Activated naive CD4-positive, alpha-beta T cell treated with anti-CD3 and anti-CD28 coated beads, Interleukin-2, amount 10 ng/mL, durations not matched to agents 7 days and 5 days (primary cell): Measurements from ENCODE around the gene PPM1J.

Source experiments
- CTCF ChIA-PET: fragments of 350-600 bp; sonication (Branson Sonifier 250); formaldehyde crosslinking; loops from one replicate; lab custom pipeline; 2021; ENCODE audit warnings: antibody characterized with exemption; lab: Charles Lee
- DNase-seq: peaks from one replicate; pipeline ENCODE4 v3.0.0-alpha.2; 2020
- H3K27ac Mint-ChIP-seq: one replicate; pipeline ENCODE4 v1.8.0; 2021; ENCODE audit warnings: mild to moderate bottlenecking, moderate library complexity, mixed read lengths
- H3K27me3 Mint-ChIP-seq: one replicate; pipeline ENCODE4 v1.8.0; 2021; ENCODE audit warnings: mild to moderate bottlenecking, mixed read lengths
- H3K36me3 Mint-ChIP-seq: one replicate; pipeline ENCODE4 v1.8.0; 2021; ENCODE audit warnings: mixed read lengths
- H3K4me1 Mint-ChIP-seq: one replicate; pipeline ENCODE4 v1.8.0; 2021; ENCODE audit warnings: mixed read lengths
- H3K4me3 Mint-ChIP-seq: one replicate; pipeline ENCODE4 v1.8.0; 2021; ENCODE audit warnings: mild to moderate bottlenecking, moderate library complexity, mixed read lengths
- H3K9me3 Mint-ChIP-seq: one replicate; pipeline ENCODE4 v1.8.0; 2021; ENCODE audit warnings: mixed read lengths

Gene PPM1J

GRCh38 chr1:112706505-112707220, 8.5 kb downstream of the PPM1J start, which contains the start of gene RHOC:
TSS of gene RHOC (minus strand) at chr1:112707127. CDS start at chr1:112703799, 3,328 bp downstream.
- Mint-ChIP-seq H3K27me3 (peaks cover 45% of the 10 kb centered on the region), H3K4me1 (peaks cover 49% of the 10 kb centered on the region), H3K36me3 (peaks cover 5% of the 10 kb centered on the region), H3K27ac (no peak within 1 kb of the TSS), H3K9me3 (no peaks in the 10 kb centered on the region), H3K4me3 (peak within 1 kb of the TSS; percentile 81)
- DNase-seq, result peak; percentile 68
- CTCF ChIA-PET, result interaction anchor here (1.3 to 5.9 kb wide), 4 partner anchors 10 to 316 kb away, joined by 4 to 49 read pairs (median 8); partner anchors contain the start of gene MOV10

GRCh38 chr1:112704934-112705627, 10.1 kb downstream of the PPM1J start:
- DNase-seq, result peak; percentile 79
- peak overlapping the region; percentile 88 for H3K27ac Mint-ChIP-seq
- no peaks in the 10 kb centered on the region for H3K9me3 Mint-ChIP-seq
- H3K36me3 Mint-ChIP-seq, result peaks cover 7% of the 10 kb centered on the region
- CTCF ChIA-PET, result interaction anchor here (0.7 to 3.7 kb wide), 5 partner anchors 10 to 314 kb away, joined by 3 to 12 read pairs (median 4); partner anchors contain the start of genes MOV10 and PPM1J
- H3K27me3 Mint-ChIP-seq, result peaks cover 30% of the 10 kb centered on the region
- peak overlapping the region; percentile 66 for H3K4me3 Mint-ChIP-seq
- H3K4me1 Mint-ChIP-seq, result peaks cover 65% of the 10 kb centered on the region

GRCh38 chr1:112704391-112704933, 10.7 kb downstream of the PPM1J start:
- no peak for DNase-seq
- Mint-ChIP-seq H3K36me3 (peaks cover 8% of the 10 kb centered on the region), H3K27me3 (peaks cover 24% of the 10 kb centered on the region), H3K9me3 (no peaks in the 10 kb centered on the region), H3K4me1 (peaks cover 69% of the 10 kb centered on the region), H3K4me3 (peak overlapping the region; percentile 66), H3K27ac (peak overlapping the region; percentile 88)
- CTCF ChIA-PET, result interaction anchor here (0.7 to 3.7 kb wide), 5 partner anchors 11 to 313 kb away, joined by 3 to 12 read pairs (median 5); partner anchors contain the start of genes MOV10 and PPM1J

GRCh38 chr1:112703706-112704105, 11.4 kb downstream of the PPM1J start:
- Mint-ChIP-seq H3K4me1 (peaks cover 69% of the 10 kb centered on the region), H3K9me3 (no peaks in the 10 kb centered on the region), H3K36me3 (peaks cover 14% of the 10 kb centered on the region), H3K27me3 (peaks cover 16% of the 10 kb centered on the region), H3K4me3 (no peak overlapping the region), H3K27ac (no peak overlapping the region)
- CTCF ChIA-PET, result interaction anchor here (1.4 to 3.7 kb wide), 4 partner anchors 12 to 312 kb away, joined by 4 to 12 read pairs (median 7); partner anchors contain the start of genes MOV10 and PPM1J
- no peak for DNase-seq

- DNase-seq, result no peak
- no peak overlapping the region for H3K27ac Mint-ChIP-seq
- peaks cover 68% of the 10 kb centered on the region for H3K4me1 Mint-ChIP-seq
- H3K36me3 Mint-ChIP-seq, result peaks cover 16% of the 10 kb centered on the region
- no peaks in the 10 kb centered on the region for H3K9me3 Mint-ChIP-seq
- peaks cover 6% of the 10 kb centered on the region for H3K27me3 Mint-ChIP-seq
- no peak overlapping the region for H3K4me3 Mint-ChIP-seq
- CTCF ChIA-PET, result interaction anchor here (1.3 to 3.7 kb wide), 2 partner anchors 12 to 311 kb away, joined by 4 to 12 read pairs; partner anchors contain the start of gene PPM1J
Measured at GRCh38 chr1:112702420-112703261, 12.5 kb downstream of the PPM1J start.

- H3K4me1 Mint-ChIP-seq, result peaks cover 64% of the 10 kb centered on the region
- no peak for DNase-seq
- H3K27ac Mint-ChIP-seq, result peak overlapping the region; percentile 43
- H3K9me3 Mint-ChIP-seq, result no peaks in the 10 kb centered on the region
- CTCF ChIA-PET, result interaction anchor here (1.3 to 3.7 kb wide), 2 partner anchors 13 to 311 kb away, joined by 4 to 12 read pairs; partner anchors contain the start of gene PPM1J
- no peaks in the 10 kb centered on the region for H3K27me3 Mint-ChIP-seq
- no peak overlapping the region for H3K4me3 Mint-ChIP-seq
- H3K36me3 Mint-ChIP-seq, result peaks cover 16% of the 10 kb centered on the region
Measured at GRCh38 chr1:112702067-112702395, 13.1 kb downstream of the PPM1J start.

GRCh38 chr1:112701227-112702066, 13.7 kb downstream of the PPM1J start:
- Mint-ChIP-seq H3K36me3 (peaks cover 17% of the 10 kb centered on the region), H3K4me3 (no peak overlapping the region)

GRCh38 chr1:112700290-112701226, 14.6 kb downstream of the PPM1J start:
- peak overlapping the region; percentile 86 for H3K27ac Mint-ChIP-seq
- no peaks in the 10 kb centered on the region for H3K27me3 Mint-ChIP-seq
- peak; percentile 78 for DNase-seq
- H3K36me3 Mint-ChIP-seq, result peaks cover 17% of the 10 kb centered on the region
- no peak overlapping the region for H3K4me3 Mint-ChIP-seq
- no peaks in the 10 kb centered on the region for H3K9me3 Mint-ChIP-seq
- H3K4me1 Mint-ChIP-seq, result peaks cover 56% of the 10 kb centered on the region
- CTCF ChIA-PET, result interaction anchor here (0.9 to 1.3 kb wide), 3 partner anchors 7 to 16 kb away, joined by 3 to 4 read pairs (median 3); partner anchors contain the start of gene PPM1J

More at GRCh38 chr1:112701227-112702066, 13.7 kb downstream of the PPM1J start:
- no peaks in the 10 kb centered on the region for H3K27me3 Mint-ChIP-seq
- peaks cover 64% of the 10 kb centered on the region for H3K4me1 Mint-ChIP-seq
- H3K9me3 Mint-ChIP-seq, result no peaks in the 10 kb centered on the region
- CTCF ChIA-PET, result interaction anchor here (1.3 kb wide), 1 partner anchor 14 kb away, joined by 4 read pairs; the partner anchor contains the start of gene PPM1J
- H3K27ac Mint-ChIP-seq, result peak overlapping the region; percentile 86
- DNase-seq, result no peak

GRCh38 chr1:112699425-112700144, 15.5 kb downstream of the PPM1J start:
- no peaks in the 10 kb centered on the region for H3K27me3 Mint-ChIP-seq
- H3K4me3 Mint-ChIP-seq, result no peak overlapping the region
- DNase-seq, result peak; percentile 18
- H3K27ac Mint-ChIP-seq, result peak overlapping the region; percentile 86
- H3K9me3 Mint-ChIP-seq, result no peaks in the 10 kb centered on the region
- H3K36me3 Mint-ChIP-seq, result peaks cover 17% of the 10 kb centered on the region
- H3K4me1 Mint-ChIP-seq, result peaks cover 46% of the 10 kb centered on the region
- CTCF ChIA-PET, result interaction anchor here (0.9 to 1.3 kb wide), 3 partner anchors 8 to 17 kb away, joined by 3 to 4 read pairs (median 3); partner anchors contain the start of gene PPM1J

- Mint-ChIP-seq H3K4me3 (no peak overlapping the region), H3K4me1 (peaks cover 37% of the 10 kb centered on the region)
Measured at GRCh38 chr1:112698366-112699310, 16.5 kb downstream of the PPM1J start.

More at GRCh38 chr1:112698366-112699310, 16.5 kb downstream of the PPM1J start:
- CTCF ChIA-PET, result interaction anchor here (1.3 kb wide), 1 partner anchor 9 kb away, joined by 4 read pairs; no protein-coding TSS in a partner anchor
- Mint-ChIP-seq H3K9me3 (no peaks in the 10 kb centered on the region), H3K27me3 (no peaks in the 10 kb centered on the region), H3K36me3 (peaks cover 17% of the 10 kb centered on the region), H3K27ac (peak overlapping the region; percentile 63)
- DNase-seq, result peak; percentile 15
